KMS-11 (cell line): Measurements from ENCODE around the gene BABAM2.

Experiments used
- H2AFZ ChIP-seq: fragments of 200-600 bp; sonication (generic); 2 replicates; pipeline ENCODE4 v1.6.1; 2016; ENCODE audit warnings: antibody characterized with exemption, mixed run types, low read depth
- H3K27ac ChIP-seq: fragments of 200-600 bp; sonication (generic); 2 replicates; pipeline ENCODE4 v1.6.1; 2016; ENCODE audit warnings: mild to moderate bottlenecking, mixed run types
- H3K27me3 ChIP-seq: fragments of 200-600 bp; sonication (generic); 2 replicates; pipeline ENCODE4 v1.6.1; 2017; ENCODE audit warnings: mild to moderate bottlenecking, low read depth, mixed run types, moderate library complexity; ENCODE audit not compliant: insufficient read depth
- H3K36me3 ChIP-seq: fragments of 200-600 bp; sonication (generic); 2 replicates; pipeline ENCODE4 v1.6.1; 2017; ENCODE audit warnings: mild to moderate bottlenecking, mixed run types; ENCODE audit not compliant: insufficient read depth
- H3K4me1 ChIP-seq: fragments of 200-600 bp; sonication (generic); 2 replicates; pipeline ENCODE4 v1.6.1; 2016; ENCODE audit warnings: mild to moderate bottlenecking, low read depth, mixed run types; ENCODE audit not compliant: poor library complexity, severe bottlenecking
- H3K4me2 ChIP-seq: fragments of 200-600 bp; sonication (generic); 2 replicates; pipeline ENCODE4 v1.7.0; 2016; ENCODE audit warnings: mild to moderate bottlenecking, mixed run types
- H3K4me3 ChIP-seq: fragments of 200-600 bp; sonication (generic); IDR thresholded peaks from 2 replicates; pipeline ENCODE4 v1.6.1; 2017; ENCODE audit warnings: low read depth, low read length, mixed read lengths; ENCODE audit not compliant: insufficient read depth
- H3K79me2 ChIP-seq: fragments of 200-600 bp; sonication (generic); 2 replicates; pipeline ENCODE4 v1.6.1; 2016; ENCODE audit warnings: low read depth, mixed run types; ENCODE audit not compliant: insufficient read depth
- H3K9ac ChIP-seq: fragments of 200-600 bp; sonication (generic); 2 replicates; pipeline ENCODE4 v1.6.1; 2016; ENCODE audit warnings: mild to moderate bottlenecking, mixed run types
- H4K20me1 ChIP-seq: fragments of 200-600 bp; sonication (generic); 2 replicates; pipeline ENCODE4 v1.6.1; 2016; ENCODE audit warnings: mild to moderate bottlenecking, mixed run types; ENCODE audit not compliant: insufficient read depth
- CTCF ChIP-seq: fragments of 200-600 bp; sonication (generic); conservative IDR thresholded peaks from 2 replicates; pipeline ENCODE4 v1.6.1; 2017; ENCODE audit warnings: low read depth, mild to moderate bottlenecking, antibody characterized with exemption, low read length, moderate library complexity, mixed read lengths

Gene BABAM2

GRCh38 chr2:27893006-27893405, 2.5 kb downstream of the BABAM2 start:
- Histone ChIP-seq H3K36me3 (no peaks in the 10 kb centered on the region), H3K27ac (no peak overlapping the region), H3K9ac (no peak overlapping the region), H3K4me2 (no peak overlapping the region), H2AFZ (no peak overlapping the region), H3K4me1 (peaks cover 12% of the 10 kb centered on the region), H4K20me1 (no peaks in the 10 kb centered on the region), H3K4me3 (no peak overlapping the region), H3K79me2 (peaks cover 15% of the 10 kb centered on the region; the same call in 1 of the 2 replicates), H3K27me3 (no peaks in the 10 kb centered on the region)
- TF ChIP-seq CTCF: no peak

- TF ChIP-seq CTCF: no peak
- Histone ChIP-seq H3K79me2 (peaks cover 2% of the 10 kb centered on the region; the same call in 1 of the 2 replicates), H3K4me3 (no peak overlapping the region), H3K27me3 (no peaks in the 10 kb centered on the region), H3K9ac (no peak overlapping the region), H3K4me1 (no peaks in the 10 kb centered on the region), H2AFZ (no peak overlapping the region), H3K27ac (no peak overlapping the region), H3K36me3 (no peaks in the 10 kb centered on the region), H4K20me1 (no peaks in the 10 kb centered on the region), H3K4me2 (no peak overlapping the region)
Measured at GRCh38 chr2:27897717-27898116, 7.2 kb downstream of the BABAM2 start.

GRCh38 chr2:27901234-27901633, 10.7 kb downstream of the BABAM2 start:
- Histone ChIP-seq H3K4me2 (no peak overlapping the region), H3K27ac (no peak overlapping the region), H3K36me3 (no peaks in the 10 kb centered on the region)

GRCh38 chr2:27902098-27902497, 11.6 kb downstream of the BABAM2 start:
- H3K4me3 ChIP-seq: no peak overlapping the region
- H3K27ac ChIP-seq: no peak overlapping the region
- no peaks in the 10 kb centered on the region for H3K4me1 ChIP-seq
- no peak overlapping the region for H3K4me2 ChIP-seq
- no peaks in the 10 kb centered on the region for H3K79me2 ChIP-seq
- H4K20me1 ChIP-seq: no peaks in the 10 kb centered on the region
- TF ChIP-seq CTCF: no peak
- no peak overlapping the region for H2AFZ ChIP-seq
- H3K36me3 ChIP-seq: no peaks in the 10 kb centered on the region
- H3K27me3 ChIP-seq: no peaks in the 10 kb centered on the region
- no peak overlapping the region for H3K9ac ChIP-seq

More at GRCh38 chr2:27901234-27901633, 10.7 kb downstream of the BABAM2 start:
- H3K9ac ChIP-seq: no peak overlapping the region
- no peaks in the 10 kb centered on the region for H3K27me3 ChIP-seq
- no peaks in the 10 kb centered on the region for H4K20me1 ChIP-seq
- H3K4me1 ChIP-seq: no peaks in the 10 kb centered on the region
- H3K79me2 ChIP-seq: no peaks in the 10 kb centered on the region
- no peak overlapping the region for H3K4me3 ChIP-seq
- no peak overlapping the region for H2AFZ ChIP-seq
- TF ChIP-seq CTCF: no peak
